IMR-90 (cell line): ENCODE results near the gene FOXO1. TPM values are rescaled to one million over a fixed set of nuclear protein-coding genes. Genes with fewer than 3 reads are reported as not detected.

Experiments used
- ATAC-seq: fragments of 200-7000 bp; cut with Tn5 transposase; 2 replicates; pipeline ENCODE4 v1.9.1; 2020; ENCODE audit warnings: low read depth, mild to moderate bottlenecking, moderate library complexity
- BruUV-seq: library from RNA; stranded (reverse); fragments of 400-500 nt; replicated peaks from 2 replicates; lab custom pipeline; 2021; lab: Mats Ljungman, UMichigan
- CTCF ChIA-PET: fragments of 300-600 bp; formaldehyde crosslinking; extraction: SDS; loops from one replicate; lab custom pipeline; 2021; ENCODE audit warnings: antibody characterized with exemption; lab: Yijun Ruan, JAX
- POLR2A ChIA-PET: fragments of 300-600 bp; sonication (Branson Sonifier 250); formaldehyde crosslinking; loops from one replicate; lab custom pipeline; 2022; ENCODE audit warnings: antibody characterized with exemption; ENCODE audit not compliant: unreplicated experiment; lab: Charles Lee
- DNase-seq: peaks from one replicate; pipeline ENCODE4 v3.0.0; 2013
- H2AFZ ChIP-seq: replicated peaks from 2 replicates; pipeline ENCODE3; 2013; ENCODE audit warnings: low read length, mild to moderate bottlenecking; ENCODE audit not compliant: poor library complexity
- H2AK5ac ChIP-seq: 2 replicates; pipeline ENCODE4 v1.6.1; 2013; ENCODE audit warnings: low read depth, low read length, inconsistent platforms
- H2AK9ac ChIP-seq: replicated peaks from 2 replicates; pipeline ENCODE3; 2013; ENCODE audit warnings: mild to moderate bottlenecking, low read depth, low read length, moderate library complexity; ENCODE audit not compliant: poor library complexity
- H2BK120ac ChIP-seq: 2 replicates; pipeline ENCODE4 v1.6.1; 2013; ENCODE audit warnings: low read depth, low read length, inconsistent platforms
- H2BK15ac ChIP-seq: 3 replicates; pipeline ENCODE4 v1.6.1; 2013; ENCODE audit warnings: low read depth, low read length, inconsistent platforms
- H2BK20ac ChIP-seq: 2 replicates; pipeline ENCODE4 v1.6.1; 2013; ENCODE audit warnings: low read depth, mild to moderate bottlenecking, inconsistent platforms, low read length, moderate library complexity
- H2BK5ac ChIP-seq: 2 replicates; pipeline ENCODE4 v1.6.1; 2013; ENCODE audit warnings: mild to moderate bottlenecking, low read depth, low read length, inconsistent platforms; ENCODE audit not compliant: poor library complexity, severe bottlenecking
- H3K14ac ChIP-seq: replicated peaks from 2 replicates; pipeline ENCODE4 v1.6.1; 2013; ENCODE audit warnings: low read depth, low read length, inconsistent platforms
- H3K18ac ChIP-seq: 2 replicates; pipeline ENCODE4 v1.6.1; 2013; ENCODE audit warnings: low read depth, low read length, control low read depth
- H3K23ac ChIP-seq: 2 replicates; pipeline ENCODE4 v1.6.1; 2013; ENCODE audit warnings: low read depth, low read length, inconsistent platforms
- H3K27ac ChIP-seq: 2 replicates; pipeline ENCODE4 v1.5.1; 2013; ENCODE audit warnings: mild to moderate bottlenecking, control low read depth, low read length; ENCODE audit not compliant: insufficient read depth
- H3K27me3 ChIP-seq: 2 replicates; pipeline ENCODE4 v1.6.1; 2013; ENCODE audit warnings: low read length; ENCODE audit not compliant: control insufficient read depth, insufficient read depth
- H3K36me3 ChIP-seq: 2 replicates; pipeline ENCODE4 v1.6.1; 2013; ENCODE audit warnings: low read length, mixed read lengths; ENCODE audit not compliant: control insufficient read depth, insufficient read depth
- H3K4ac ChIP-seq: 2 replicates; pipeline ENCODE4 v1.6.1; 2013; ENCODE audit warnings: low read depth, low read length, inconsistent platforms
- H3K4me1 ChIP-seq: 2 replicates; pipeline ENCODE4 v1.6.1; 2013; ENCODE audit warnings: low read length, mixed read lengths; ENCODE audit not compliant: control insufficient read depth, insufficient read depth
- H3K4me2 ChIP-seq: 2 replicates; pipeline ENCODE4 v1.6.1; 2013; ENCODE audit warnings: low read depth, mild to moderate bottlenecking, control low read depth, low read length, moderate library complexity
- H3K4me3 ChIP-seq: 2 replicates; pipeline ENCODE4 v1.5.1; 2013; ENCODE audit warnings: low read depth, mild to moderate bottlenecking, control low read depth, low read length, moderate library complexity; ENCODE audit not compliant: insufficient read depth
- H3K56ac ChIP-seq: 2 replicates; pipeline ENCODE4 v1.6.1; 2013; ENCODE audit warnings: low read length, inconsistent platforms; ENCODE audit not compliant: insufficient read depth; ENCODE audit errors: extremely low read depth
- H3K79me1 ChIP-seq, 2 experiments: 2 replicates each; pipeline ENCODE4 v1.6.1; 2013; ENCODE audit warnings: low read length in 2 of 2, inconsistent platforms in 1 of 2, low read depth in 1 of 2
- H3K9ac ChIP-seq: 2 replicates; pipeline ENCODE4 v1.6.1; 2013; ENCODE audit warnings: low read depth, low read length, control low read depth
- H3K9me1 ChIP-seq: 2 replicates; pipeline ENCODE4 v1.6.1; 2013; ENCODE audit warnings: low read length, inconsistent platforms; ENCODE audit not compliant: insufficient read depth
- H3K9me3 ChIP-seq: 2 replicates; pipeline ENCODE4 v1.6.1; 2013; ENCODE audit warnings: low read length; ENCODE audit not compliant: control insufficient read depth, insufficient read depth
- H4K20me1 ChIP-seq: 2 replicates; pipeline ENCODE4 v1.6.1; 2013; ENCODE audit warnings: low read length, inconsistent platforms; ENCODE audit not compliant: insufficient read depth
- H4K5ac ChIP-seq: 2 replicates; pipeline ENCODE4 v1.6.1; 2013; ENCODE audit warnings: mild to moderate bottlenecking, low read depth, low read length, control low read depth
- H4K8ac ChIP-seq, 2 experiments: 2 replicates each; pipeline ENCODE4 v1.6.1; 2013; ENCODE audit warnings: low read depth in 2 of 2, low read length in 2 of 2, control low read depth in 1 of 2, inconsistent platforms in 1 of 2
- H4K91ac ChIP-seq: 2 replicates; pipeline ENCODE4 v1.6.1; 2013; ENCODE audit warnings: low read depth, low read length, inconsistent platforms; ENCODE audit not compliant: insufficient read depth
- CEBPB ChIP-seq: IDR thresholded peaks from 2 replicates; pipeline ENCODE4 v1.6.1; 2012; ENCODE audit warnings: low read depth, low read length, improper control_type of control experiment
- CHD1 ChIP-seq: IDR thresholded peaks from 2 replicates; pipeline ENCODE4 v1.6.1; 2012; ENCODE audit warnings: low read depth, low read length, improper control_type of control experiment
- MAZ ChIP-seq: IDR thresholded peaks from 2 replicates; pipeline ENCODE4 v1.6.1; 2012; ENCODE audit warnings: low read depth, mild to moderate bottlenecking, low read length, improper control_type of control experiment, moderate library complexity, borderline replicate concordance
- MXI1 ChIP-seq: IDR thresholded peaks from 2 replicates; pipeline ENCODE4 v1.6.1; 2012; ENCODE audit warnings: low read depth, mild to moderate bottlenecking, low read length, moderate library complexity, borderline replicate concordance
- POLR2A ChIP-seq: IDR thresholded peaks from 2 replicates; pipeline ENCODE4 v1.6.1; 2012; ENCODE audit warnings: mild to moderate bottlenecking, low read depth, low read length
- RCOR1 ChIP-seq: IDR thresholded peaks from 2 replicates; pipeline ENCODE4 v1.6.1; 2012; ENCODE audit warnings: mild to moderate bottlenecking, low read length, improper control_type of control experiment; ENCODE audit not compliant: insufficient replicate concordance
- SMC3 ChIP-seq: fragments of 150-350 bp; IDR thresholded peaks from 2 replicates; pipeline ENCODE4 v1.6.1; 2016; ENCODE audit warnings: low read depth, mild to moderate bottlenecking, antibody characterized with exemption, low read length, moderate library complexity
- WGBS, 2 experiments: methylation state at CpG; one replicate each; pipeline versions ENCODE4 v1.1.5 to v1.1.7; 2013; ENCODE audit warnings: missing lambda C conversion rate in 2 of 2; ENCODE audit not compliant: insufficient read length in 1 of 2; ENCODE audit errors: extremely low coverage in 2 of 2; 5-methylcytosine and 5-hydroxymethylcytosine counted together
- dilution Hi-C: fragments of 300-500 bp; cut with HindIII; formaldehyde crosslinking; loops from one replicate; pipeline ENCODE4 v1.14.3; 2018; ENCODE audit warnings: low sequenced_read_pairs; ENCODE audit not compliant: unreplicated experiment
- in situ Hi-C: fragments of 300-500 bp; cut with MboI; formaldehyde crosslinking; loops from 3 replicates; pipeline ENCODE4 v1.14.3; 2019; ENCODE audit warnings: low sequenced_read_pairs, inconsistent platforms, mixed read lengths
- intact Hi-C: fragments of 100-400 bp; cut with micrococcal nuclease; formaldehyde crosslinking; loops from 2 replicates; pipeline ENCODE4 v1.10.0; 2022
- polyA plus RNA-seq, 3 experiments: library from polyadenylated mRNA; depleted of rRNA; stranded (reverse); fragments of >200 nt; gene quantifications; 2 replicates each; pipeline ENCODE4 v1.2.3, GENCODE V29; 2012; ENCODE audit warnings: low replicate concordance in 1 of 3
- total RNA-seq: library from RNA; depleted of rRNA; stranded (reverse); fragments of >200 nt; gene quantifications from 2 replicates; pipeline ENCODE4 v1.2.3, GENCODE V29; 2012
- TF ChIP-seq, protein P1 (sequence below): conservative IDR thresholded peaks from 2 replicates; pipeline ENCODE4 v1.5.1; 2012; ENCODE audit warnings: mild to moderate bottlenecking, low read depth, low read length, improper control_type of control experiment

FOXO1 gene
- total and polyA plus RNA-seq, 2 of the 4 experiments (the other 2 are of a cell fraction), result 0.12 to 0.18 TPM

DNA sequence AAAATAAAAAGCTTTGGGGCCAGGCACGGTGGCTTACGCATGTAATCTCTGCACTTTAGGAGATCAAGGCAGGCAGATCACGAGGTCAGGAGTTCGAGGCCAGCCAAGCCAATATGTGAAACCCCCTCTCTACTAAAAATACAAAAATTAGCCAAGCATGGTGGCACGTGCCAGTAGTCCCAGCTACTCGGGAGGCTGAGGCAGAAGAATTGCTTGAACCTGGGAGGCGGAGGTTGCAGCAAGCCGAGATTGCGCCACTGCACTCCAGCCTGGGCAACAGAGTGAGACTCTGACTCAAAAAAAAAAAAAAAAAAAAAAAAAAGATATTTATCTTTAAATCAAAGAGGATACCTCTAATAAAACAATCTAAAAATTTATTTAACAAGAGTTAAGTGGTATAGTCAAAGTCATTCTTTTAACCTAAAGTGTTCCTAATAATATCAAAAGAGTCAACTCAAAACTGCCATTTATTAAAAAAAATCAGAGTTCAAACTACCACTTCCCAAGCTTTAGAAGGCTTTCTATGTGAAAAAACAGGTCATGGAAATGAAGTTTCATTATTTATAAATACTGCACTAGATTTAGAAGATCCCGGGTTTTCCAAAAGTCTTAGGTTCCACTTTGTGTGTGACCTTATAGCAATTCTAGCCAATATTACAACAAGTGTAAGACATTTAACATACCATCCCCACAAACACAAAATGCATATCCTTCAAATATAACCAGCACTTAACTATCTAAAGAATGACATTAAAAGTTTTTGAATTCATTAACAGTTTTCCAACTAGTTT is 4.4 kb downstream of the FOXO1 start:
- H2BK20ac ChIP-seq, result no peak overlapping the region
- no peak overlapping the region for H3K27ac ChIP-seq
- WGBS, 2 experiments, result no CpG with 5 or more reads among the region's 10 CpGs
- H3K36me3 ChIP-seq, result no peaks in the 10 kb centered on the region
- dilution Hi-C loops (no loop called here), intact Hi-C loops (no loop called here), in situ Hi-C loops (no loop called here)
- no peak overlapping the region for H2AK9ac ChIP-seq
- H2AK5ac ChIP-seq, result no peak overlapping the region
- H2BK15ac ChIP-seq, result no peak overlapping the region
- no peak overlapping the region for H3K14ac ChIP-seq
- H3K56ac ChIP-seq, result no peak overlapping the region
- H3K4me3 ChIP-seq, result no peak overlapping the region
- no peaks in the 10 kb centered on the region for H3K79me1 ChIP-seq
- no peak overlapping the region for H3K4ac ChIP-seq
- POLR2A ChIA-PET, result no interaction called here
- no peak overlapping the region for H2AFZ ChIP-seq
- H3K4me1 ChIP-seq, result peaks cover 2% of the 10 kb centered on the region; the same call in 1 of the 2 replicates
- no peak overlapping the region for H4K5ac ChIP-seq
- H3K9me1 ChIP-seq, result no peaks in the 10 kb centered on the region
- H3K9ac ChIP-seq, result no peak overlapping the region
- H2BK5ac ChIP-seq, result no peak overlapping the region
- no peak overlapping the region for H3K18ac ChIP-seq
- no peak for DNase-seq
- peaks cover 33% of the 10 kb centered on the region for H3K27me3 ChIP-seq
- no peak overlapping the region for H2BK120ac ChIP-seq
- no peak overlapping the region for H4K8ac ChIP-seq
- CTCF ChIA-PET, result no interaction called here
- no TSS peak for BruUV-seq
- H3K9me3 ChIP-seq, result no peaks in the 10 kb centered on the region
- H3K23ac ChIP-seq, result no peak overlapping the region
- no peak for TF ChIP-seq SMC3
- TF ChIP-seq CEBPB, result no peak
- TF ChIP-seq MXI1, result no peak
- no peak for TF ChIP-seq POLR2A
- TF ChIP-seq, protein P1, sequence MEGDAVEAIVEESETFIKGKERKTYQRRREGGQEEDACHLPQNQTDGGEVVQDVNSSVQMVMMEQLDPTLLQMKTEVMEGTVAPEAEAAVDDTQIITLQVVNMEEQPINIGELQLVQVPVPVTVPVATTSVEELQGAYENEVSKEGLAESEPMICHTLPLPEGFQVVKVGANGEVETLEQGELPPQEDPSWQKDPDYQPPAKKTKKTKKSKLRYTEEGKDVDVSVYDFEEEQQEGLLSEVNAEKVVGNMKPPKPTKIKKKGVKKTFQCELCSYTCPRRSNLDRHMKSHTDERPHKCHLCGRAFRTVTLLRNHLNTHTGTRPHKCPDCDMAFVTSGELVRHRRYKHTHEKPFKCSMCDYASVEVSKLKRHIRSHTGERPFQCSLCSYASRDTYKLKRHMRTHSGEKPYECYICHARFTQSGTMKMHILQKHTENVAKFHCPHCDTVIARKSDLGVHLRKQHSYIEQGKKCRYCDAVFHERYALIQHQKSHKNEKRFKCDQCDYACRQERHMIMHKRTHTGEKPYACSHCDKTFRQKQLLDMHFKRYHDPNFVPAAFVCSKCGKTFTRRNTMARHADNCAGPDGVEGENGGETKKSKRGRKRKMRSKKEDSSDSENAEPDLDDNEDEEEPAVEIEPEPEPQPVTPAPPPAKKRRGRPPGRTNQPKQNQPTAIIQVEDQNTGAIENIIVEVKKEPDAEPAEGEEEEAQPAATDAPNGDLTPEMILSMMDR, result no peak
- TF ChIP-seq RCOR1, result no peak
- no peak for TF ChIP-seq MAZ
- TF ChIP-seq CHD1, result no peak
- H4K91ac ChIP-seq, result no peak overlapping the region
- H4K20me1 ChIP-seq, result no peaks in the 10 kb centered on the region
- ATAC-seq, result no peak
- no peak overlapping the region for H3K4me2 ChIP-seq
